SK-MEL-5 (cell line): ENCODE data around the gene CYTIP. TPM values are rescaled to one million over a fixed set of nuclear protein-coding genes. Genes with fewer than 3 reads are reported as not detected.
"Not testable (repeated sequence)": the region's sequence is repeated elsewhere in the genome, so short reads cannot be mapped to it uniquely, and the experiment has no call there.

ENCODE experiments used
- DNase-seq: peaks from one replicate; pipeline ENCODE4 v3.0.0-alpha.2; 2016; ENCODE audit warnings: low read depth, low spot score
- in situ Hi-C: cut with HindIII; loops from 2 replicates; pipeline ENCODE4 v1.10.0; 2016; ENCODE audit warnings: low sequenced_read_pairs, high pct_unique_total_duplicates, low pct_unique_long_range_greater_than_20kb
- total RNA-seq: library from RNA; depleted of rRNA; stranded (reverse); fragments of >200 nt; shearing (Covaris generic); gene quantifications from 2 replicates; pipeline ENCODE4 v1.2.3, GENCODE V29; 2014; rRNA removed

CYTIP gene
- total RNA-seq, 1 experiment from 2014 or later = not detected

GRCh38 chr2:157405398-157405797, 38.5 kb downstream of the CYTIP start:
- DNase-seq, in situ Hi-C loops: not testable (repeated sequence)

- in situ Hi-C loops = no loop called here
- no peak for DNase-seq
Observed at GRCh38 chr2:157404363-157404762, 39.5 kb downstream of the CYTIP start.

GRCh38 chr2:157402801-157403485, 40.9 kb downstream of the CYTIP start:
- in situ Hi-C loops = not testable (repeated sequence)

GRCh38 chr2:157395811-157396210, 48.1 kb downstream of the CYTIP start:
- in situ Hi-C loops = no loop called here
- no peak for DNase-seq

More at GRCh38 chr2:157402801-157403485, 40.9 kb downstream of the CYTIP start:
- not testable (repeated sequence) for DNase-seq

- in situ Hi-C loops = no loop called here
- no peak for DNase-seq
Observed at GRCh38 chr2:157394928-157395327, 49.0 kb downstream of the CYTIP start.

- DNase-seq = no peak
- in situ Hi-C loops = no loop called here
Observed at GRCh38 chr2:157393348-157393747, 50.5 kb downstream of the CYTIP start.

- in situ Hi-C loops = no loop called here
- no peak for DNase-seq
Observed at GRCh38 chr2:157388827-157389226, 55.1 kb downstream of the CYTIP start.

- no peak for DNase-seq
- in situ Hi-C loops = no loop called here
Observed at GRCh38 chr2:157386747-157387146, 57.1 kb downstream of the CYTIP start.

GRCh38 chr2:157386247-157386646, 57.6 kb downstream of the CYTIP start:
- DNase-seq = no peak
- in situ Hi-C loops = no loop called here

- no peak for DNase-seq
- in situ Hi-C loops = no loop called here
Observed at GRCh38 chr2:157377861-157378260, 66.0 kb downstream of the CYTIP start.

GRCh38 chr2:157376041-157376440, 67.8 kb downstream of the CYTIP start:
- in situ Hi-C loops = no loop called here

GRCh38 chr2:157375384-157375783, 68.5 kb downstream of the CYTIP start:
- in situ Hi-C loops = no loop called here
- no peak for DNase-seq

More at GRCh38 chr2:157376041-157376440, 67.8 kb downstream of the CYTIP start:
- DNase-seq = no peak

GRCh38 chr2:157368508-157368907, 75.4 kb downstream of the CYTIP start:
- in situ Hi-C loops, DNase-seq: not testable (repeated sequence)

- DNase-seq = no peak
- in situ Hi-C loops = no loop called here
Observed at GRCh38 chr2:157367704-157368103, 76.2 kb downstream of the CYTIP start.

Other genes starting within 250 kb of the CYTIP start
- gene GALNT5, start 186.4 kb downstream of the CYTIP start, total RNA-seq = not detected in 2 replicates
- gene ERMN, start 118.3 kb downstream of the CYTIP start, total RNA-seq = not detected in 2 replicates
- 0.69 and 0.93 TPM in 2 replicates for gene ACVR1C, start 184.8 kb upstream of the CYTIP start, total RNA-seq